ENCODE measurements around the gene FNIP2.

DNA sequence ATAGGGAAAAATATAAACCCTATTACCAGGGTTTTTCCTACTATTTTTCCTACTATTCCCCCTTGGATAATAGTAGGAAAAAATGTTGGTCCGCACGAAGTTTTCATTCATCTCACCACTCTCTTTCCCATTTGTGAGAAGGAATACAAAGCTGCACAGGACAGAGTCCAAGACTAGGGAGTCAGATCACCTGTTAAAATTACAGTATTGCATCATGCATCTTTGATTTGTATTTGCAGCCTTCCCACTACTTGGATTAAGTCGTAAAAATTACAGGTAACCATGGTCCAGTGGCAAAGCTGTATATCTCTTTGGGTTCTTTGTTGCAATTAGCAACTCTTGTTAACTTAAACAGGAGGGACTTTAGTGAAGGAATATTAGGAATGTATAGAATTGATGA is 121.5 kb downstream of the FNIP2 start:
- no peak for TF ChIP-seq HDGF (IDR thresholded peaks at IDR 0.05; ENCODE audit: borderline replicate concordance)
- no peak for TF ChIP-seq FOXK2 (IDR thresholded peaks at IDR 0.05)
- no peak for TF ChIP-seq SP1 (IDR thresholded peaks at IDR 0.05)

Measured in HEK293T (cell line).